ENCODE results near the gene ABLIM2. TPM values are rescaled to one million over a fixed set of nuclear protein-coding genes. Genes with fewer than 3 reads are reported as not detected.
A peak's percentile ranks its signal among the peaks of the same experiment; 100 is the strongest.

ABLIM2 gene
- total RNA-seq, 1 experiment from 2014 or later = 1.0 TPM

DNA sequence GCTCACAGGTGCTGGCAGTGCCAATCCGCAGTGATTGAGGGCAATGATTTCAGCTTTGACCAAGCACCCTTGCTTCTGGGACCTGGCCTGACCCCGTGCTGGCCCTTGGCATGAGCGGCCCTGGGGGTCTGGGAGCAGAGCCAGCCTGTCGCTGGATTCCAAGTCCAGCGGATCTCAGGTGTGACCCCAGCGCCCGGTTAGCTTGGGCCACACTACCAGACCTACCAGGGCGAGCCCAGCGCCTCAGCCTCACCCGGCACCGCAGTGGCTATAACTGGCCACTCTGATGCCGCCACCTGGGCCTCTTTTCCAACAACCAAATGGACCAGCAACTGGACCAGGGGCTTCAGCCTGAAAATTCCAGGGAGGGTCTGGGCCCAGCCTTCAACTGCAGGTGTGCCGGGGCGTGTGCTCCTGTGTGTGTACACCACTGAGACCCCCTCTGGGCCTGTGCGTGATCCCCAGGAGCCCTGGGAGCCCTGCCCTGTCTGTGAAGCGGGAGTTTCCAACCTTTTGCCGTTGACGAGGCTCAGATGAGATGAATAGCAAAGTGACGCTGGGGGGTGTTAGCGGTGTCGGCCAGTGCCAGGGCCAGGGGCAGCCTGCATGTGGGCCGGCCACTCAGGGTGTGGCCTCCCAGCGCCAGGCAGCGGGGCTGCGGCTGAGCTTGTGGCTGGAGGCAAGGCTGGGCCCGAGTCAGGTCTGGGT lies 41.1 kb upstream of the ABLIM2 start:
- no peak overlapping the region for H3K4me2 ChIP-seq (ENCODE audit: insufficient read depth, insufficient read length, low read length)
- H3K4ac ChIP-seq (ENCODE audit: low read depth, low read length) = no peak overlapping the region
- no peak overlapping the region for H2BK120ac ChIP-seq (ENCODE audit: low read depth, low read length, poor library complexity, severe bottlenecking)
- no CpG with 5 or more reads among the region's 26 CpGs for WGBS (ENCODE audit: extremely low coverage, insufficient read length, low lambda C conversion rate)
- no peak overlapping the region; the same call in 1 of the 2 replicates for H3K14ac ChIP-seq (ENCODE audit: insufficient read depth, low read length)
- TF ChIP-seq, protein P1, sequence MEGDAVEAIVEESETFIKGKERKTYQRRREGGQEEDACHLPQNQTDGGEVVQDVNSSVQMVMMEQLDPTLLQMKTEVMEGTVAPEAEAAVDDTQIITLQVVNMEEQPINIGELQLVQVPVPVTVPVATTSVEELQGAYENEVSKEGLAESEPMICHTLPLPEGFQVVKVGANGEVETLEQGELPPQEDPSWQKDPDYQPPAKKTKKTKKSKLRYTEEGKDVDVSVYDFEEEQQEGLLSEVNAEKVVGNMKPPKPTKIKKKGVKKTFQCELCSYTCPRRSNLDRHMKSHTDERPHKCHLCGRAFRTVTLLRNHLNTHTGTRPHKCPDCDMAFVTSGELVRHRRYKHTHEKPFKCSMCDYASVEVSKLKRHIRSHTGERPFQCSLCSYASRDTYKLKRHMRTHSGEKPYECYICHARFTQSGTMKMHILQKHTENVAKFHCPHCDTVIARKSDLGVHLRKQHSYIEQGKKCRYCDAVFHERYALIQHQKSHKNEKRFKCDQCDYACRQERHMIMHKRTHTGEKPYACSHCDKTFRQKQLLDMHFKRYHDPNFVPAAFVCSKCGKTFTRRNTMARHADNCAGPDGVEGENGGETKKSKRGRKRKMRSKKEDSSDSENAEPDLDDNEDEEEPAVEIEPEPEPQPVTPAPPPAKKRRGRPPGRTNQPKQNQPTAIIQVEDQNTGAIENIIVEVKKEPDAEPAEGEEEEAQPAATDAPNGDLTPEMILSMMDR (conservative IDR thresholded peaks at IDR 0.05) = no peak
- Mint-ChIP-seq H3K9me3 (no peaks in the 10 kb centered on the region), H3K36me3 (ENCODE audit: insufficient read depth in 1 of 3, low read depth in 3 of 3) (no peaks in the 10 kb centered on the region), H3K4me3 (no peak overlapping the region), H3K27ac (peak overlapping the region in 1 of 3 experiments; percentile 89; a peak in 1 of 7 replicates), H3K27me3 (ENCODE audit: low read depth) (peaks cover 1% of the 10 kb centered on the region), H3K4me1 (0 out of 4 replicates have a peak, but pooled peaks cover 2% of the 10 kb centered on the region in 2 experiments)
- no peaks in the 10 kb centered on the region for H3K4me1 ChIP-seq (ENCODE audit: insufficient read depth, low read length)
- H2AK5ac ChIP-seq (ENCODE audit: insufficient read length, low read length) = no peak overlapping the region
- no peak overlapping the region for H4K5ac ChIP-seq (ENCODE audit: insufficient read length, low read depth, low read length)
- no peaks in the 10 kb centered on the region for H3K23me2 ChIP-seq (ENCODE audit: insufficient read length, low read depth, low read length, poor library complexity, severe bottlenecking)
- no peak overlapping the region for H3K56ac ChIP-seq (ENCODE audit: insufficient read length, low read depth, low read length)
- H3K27me3 ChIP-seq (ENCODE audit: insufficient read depth, low read length) = no peaks in the 10 kb centered on the region
- H3K79me2 ChIP-seq (ENCODE audit: insufficient read depth, low read length) = no peaks in the 10 kb centered on the region
- no peak overlapping the region for H2BK12ac ChIP-seq (ENCODE audit: insufficient read length, low read depth, low read length)
- H3K27ac ChIP-seq (ENCODE audit: insufficient read length, low read depth, low read length) = no peak overlapping the region
- no peak overlapping the region for H2BK5ac ChIP-seq (ENCODE audit: insufficient read length, low read length)
- H4K20me1 ChIP-seq (ENCODE audit: control insufficient read depth, insufficient read depth, insufficient read length) = no peaks in the 10 kb centered on the region
- no peak for DNase-seq
- no peak overlapping the region for H3K9ac ChIP-seq (ENCODE audit: extremely low read depth, insufficient read length, low read length)
- no peaks in the 10 kb centered on the region for H3K9me3 ChIP-seq (ENCODE audit: control insufficient read depth, low read depth, low read length)
- H3K79me1 ChIP-seq (ENCODE audit: insufficient read depth, low read depth, low read length, poor library complexity, severe bottlenecking) = no peaks in the 10 kb centered on the region
- no peak overlapping the region for H3K18ac ChIP-seq (ENCODE audit: insufficient read length, low read depth, low read length)
- no peak overlapping the region for H2AFZ ChIP-seq (ENCODE audit: low read length)
- no peak overlapping the region for H2BK20ac ChIP-seq (ENCODE audit: low read depth, low read length, poor library complexity, severe bottlenecking)
- no peak overlapping the region for H4K91ac ChIP-seq (ENCODE audit: insufficient read length, low read depth, low read length)
- no peak overlapping the region for H3K23ac ChIP-seq (ENCODE audit: insufficient read length, low read depth, low read length)
- H2BK15ac ChIP-seq (ENCODE audit: low read depth, low read length) = no peak overlapping the region
- no peak overlapping the region for H4K8ac ChIP-seq (replicated peaks; ENCODE audit: insufficient read length, low read depth, low read length)
- H3T11ph ChIP-seq (ENCODE audit: low read length) = no peak overlapping the region
